HG03060 (cell line): ENCODE data around the gene CNDP2.
"Not testable (repeated sequence)": the region's sequence is repeated elsewhere in the genome, so short reads cannot be mapped to it uniquely, and the experiment has no call there.

Source experiments
- ATAC-seq: cut with Tn5 transposase; IDR thresholded peaks from one replicate; pipeline ENCODE4 v1.9.1; 2021; ENCODE audit warnings: low read depth, moderate number of reproducible peaks; ENCODE audit not compliant: unreplicated experiment

CNDP2 gene

DNA sequence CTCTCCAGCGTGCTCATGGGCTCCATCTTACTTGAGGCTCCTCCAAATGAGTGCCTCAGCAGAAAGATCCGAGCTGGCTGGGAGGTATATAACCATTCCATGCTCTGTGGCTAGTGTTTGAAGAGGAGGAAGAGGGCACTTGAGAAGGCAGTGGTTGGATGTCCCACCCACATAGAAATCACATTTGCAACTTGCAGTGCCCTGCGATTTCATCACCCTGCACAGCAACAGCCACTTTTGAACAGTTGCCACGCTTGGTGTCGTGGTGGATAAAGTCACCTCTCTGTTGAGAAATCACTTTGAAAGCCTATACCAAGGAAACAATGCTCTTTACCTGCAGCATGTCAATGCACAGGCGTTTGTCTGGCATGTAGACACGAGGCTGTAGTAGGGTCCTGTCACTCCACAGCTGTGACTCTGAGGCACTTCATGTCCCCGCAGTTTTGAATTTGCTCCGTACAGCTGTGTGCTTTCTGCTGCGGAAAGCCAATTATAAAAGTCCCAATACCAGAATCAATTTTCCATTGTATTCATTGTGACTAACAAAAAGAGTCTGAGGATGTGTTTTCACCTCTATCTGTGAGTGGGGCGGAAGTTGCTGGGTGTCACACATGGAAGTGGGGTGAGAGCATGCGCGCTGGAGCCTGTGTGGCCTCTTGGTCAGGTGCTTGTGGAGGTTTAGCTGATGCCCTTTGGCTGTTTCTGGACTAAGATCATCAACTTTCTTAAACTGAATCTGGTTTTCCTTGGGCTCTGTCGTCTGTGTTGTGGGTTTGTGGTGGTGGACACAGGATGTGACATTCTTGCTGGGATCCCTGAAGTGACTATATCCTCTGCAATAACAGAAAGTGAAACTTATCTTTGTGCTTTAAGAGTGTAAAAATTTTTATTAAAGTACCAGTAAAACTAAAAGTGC, 2.8 kb downstream of the CNDP2 start:
- no peak for ATAC-seq

DNA sequence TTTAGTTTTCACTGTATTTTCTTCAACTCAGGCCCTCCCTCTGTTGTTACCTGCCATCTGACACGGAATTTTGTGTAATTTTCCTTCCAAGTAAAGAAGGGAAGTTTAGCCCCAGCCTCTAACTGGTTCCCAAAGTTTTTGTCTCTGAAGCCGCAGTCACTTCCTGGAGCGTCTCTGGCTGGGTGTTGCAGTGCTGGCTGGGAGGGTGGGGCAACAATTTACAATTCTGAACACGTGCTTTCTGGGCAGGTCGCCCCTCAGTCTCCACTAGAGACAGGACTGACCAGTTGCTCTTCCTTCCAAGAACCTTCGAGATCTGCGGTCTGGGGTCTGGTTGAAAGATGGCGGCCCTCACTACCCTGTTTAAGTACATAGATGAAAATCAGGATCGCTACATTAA, 3.5 kb downstream of the CNDP2 start:
- ATAC-seq = peak; percentile 24

DNA sequence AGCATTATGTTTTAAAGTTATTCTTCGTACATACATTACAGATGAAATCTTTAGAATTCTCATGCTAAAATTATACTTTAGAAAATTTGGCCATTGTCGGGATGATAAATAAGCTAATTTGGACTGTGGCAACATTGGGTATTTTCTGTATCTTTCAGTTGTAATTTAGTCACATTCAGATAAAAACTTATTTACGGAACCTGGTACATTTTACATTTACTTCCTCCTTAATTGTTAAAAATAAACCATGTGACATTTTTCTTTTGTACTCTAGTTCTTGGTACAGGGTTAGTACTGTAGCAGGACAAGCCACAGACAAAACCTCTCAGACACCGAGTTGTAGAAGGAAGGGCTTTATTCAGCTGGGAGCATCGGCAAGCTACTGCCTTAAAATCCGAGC, 4.2 kb downstream of the CNDP2 start:
- no peak for ATAC-seq

DNA sequence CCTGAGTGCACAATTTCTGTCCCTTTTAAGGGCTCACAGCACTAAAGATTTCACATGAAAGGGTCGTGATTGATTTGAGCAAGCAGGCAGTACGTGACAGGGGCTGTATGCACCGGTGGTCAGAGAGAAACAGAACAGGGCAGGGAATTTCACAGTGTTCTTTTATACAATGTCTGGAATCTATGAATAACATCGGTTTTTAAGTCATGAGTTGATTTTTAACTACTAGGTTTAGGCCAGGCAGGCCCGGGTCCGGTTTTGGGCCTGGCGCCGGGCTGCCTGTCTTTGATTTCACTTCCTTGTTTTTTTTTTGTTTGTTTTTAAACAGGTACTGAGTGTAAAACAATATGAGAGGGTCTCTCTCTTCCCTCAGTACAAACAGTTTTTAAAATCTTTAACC, 4.6 kb downstream of the CNDP2 start:
- ATAC-seq = not testable (repeated sequence)

DNA sequence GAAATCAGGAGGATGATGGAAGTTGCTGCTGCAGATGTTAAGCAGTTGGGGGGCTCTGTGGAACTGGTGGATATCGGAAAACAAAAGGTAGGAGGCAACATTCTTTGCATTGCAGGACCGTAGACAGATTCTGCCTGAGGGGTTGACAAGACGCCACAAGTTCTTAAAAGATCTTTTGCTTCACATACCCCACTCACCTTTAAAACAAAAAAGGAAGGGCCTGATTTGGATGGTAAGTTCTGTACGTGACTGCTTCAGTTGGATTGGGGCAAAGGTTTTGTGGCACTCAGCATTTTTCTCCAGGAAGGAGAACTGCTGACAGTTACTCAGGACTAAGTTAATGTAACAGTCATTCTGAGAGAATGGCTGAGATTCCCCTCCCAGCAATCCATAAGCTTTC, 5.2 kb downstream of the CNDP2 start:
- ATAC-seq = no peak

DNA sequence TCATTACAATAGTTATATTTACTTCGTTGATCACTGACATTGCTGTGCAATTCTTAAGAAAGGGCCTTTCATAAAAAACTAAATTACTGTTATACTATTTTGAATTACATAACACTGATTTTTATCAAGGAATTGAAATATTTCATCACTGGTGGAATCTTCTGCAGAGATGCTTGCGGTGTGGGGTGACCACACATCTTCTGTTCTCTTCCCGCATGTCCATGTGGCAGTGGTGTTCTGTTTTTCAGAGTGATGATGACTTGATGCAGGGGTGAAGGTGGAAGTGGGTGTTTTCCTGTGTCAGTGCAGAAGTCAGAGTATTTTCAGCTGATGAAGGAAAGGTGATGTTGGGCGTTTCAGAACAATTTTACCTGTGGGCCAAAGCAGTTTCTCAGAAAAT, 7.0 kb downstream of the CNDP2 start:
- ATAC-seq = no peak

DNA sequence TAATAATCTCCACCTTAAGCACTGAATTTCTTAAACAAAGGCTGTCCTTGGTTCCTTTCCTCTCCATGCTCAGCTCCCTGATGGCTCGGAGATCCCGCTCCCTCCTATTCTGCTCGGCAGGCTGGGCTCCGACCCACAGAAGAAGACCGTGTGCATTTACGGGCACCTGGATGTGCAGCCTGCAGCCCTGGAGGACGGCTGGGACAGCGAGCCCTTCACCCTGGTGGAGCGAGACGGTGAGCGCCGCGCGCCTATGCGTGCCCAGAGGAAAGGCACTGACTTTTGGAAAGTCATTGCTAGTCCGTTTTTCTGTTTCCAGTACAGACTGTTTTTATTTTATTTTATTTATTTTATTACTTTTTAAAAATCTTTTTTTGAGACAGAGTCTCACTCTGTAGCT, 9.6 kb downstream of the CNDP2 start:
- no peak for ATAC-seq

DNA sequence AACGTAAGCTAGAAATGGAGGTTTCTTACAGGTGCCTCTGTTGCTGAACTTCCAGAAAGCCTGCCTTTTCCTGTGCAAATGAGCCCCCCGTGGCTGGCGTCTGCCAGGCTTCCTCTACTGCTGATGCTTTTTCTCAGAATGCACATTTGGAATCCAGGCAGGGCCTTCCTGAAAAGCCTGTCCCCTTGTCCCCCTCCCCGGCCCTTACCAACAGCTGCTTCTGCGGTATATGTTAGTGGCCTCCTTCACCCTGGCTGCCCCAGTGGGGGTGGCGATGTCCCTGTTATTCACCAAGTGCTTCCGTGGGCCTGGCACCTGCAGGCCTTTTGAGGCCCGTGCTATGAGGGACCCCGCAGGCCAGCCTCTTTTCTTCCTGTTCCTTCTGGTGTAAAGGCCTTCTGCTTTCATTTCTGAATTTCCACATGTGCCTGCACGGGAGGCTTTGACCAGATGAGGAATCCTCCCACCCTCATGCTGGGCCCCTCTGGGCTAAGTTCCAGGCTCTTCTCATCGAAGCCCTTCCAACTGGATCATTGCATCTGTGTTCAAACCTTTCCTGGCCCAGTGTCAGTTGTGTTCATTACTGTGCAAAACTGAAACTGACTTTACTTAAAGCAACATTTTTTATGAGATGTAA, 10.4 kb downstream of the CNDP2 start:
- ATAC-seq = no peak

DNA sequence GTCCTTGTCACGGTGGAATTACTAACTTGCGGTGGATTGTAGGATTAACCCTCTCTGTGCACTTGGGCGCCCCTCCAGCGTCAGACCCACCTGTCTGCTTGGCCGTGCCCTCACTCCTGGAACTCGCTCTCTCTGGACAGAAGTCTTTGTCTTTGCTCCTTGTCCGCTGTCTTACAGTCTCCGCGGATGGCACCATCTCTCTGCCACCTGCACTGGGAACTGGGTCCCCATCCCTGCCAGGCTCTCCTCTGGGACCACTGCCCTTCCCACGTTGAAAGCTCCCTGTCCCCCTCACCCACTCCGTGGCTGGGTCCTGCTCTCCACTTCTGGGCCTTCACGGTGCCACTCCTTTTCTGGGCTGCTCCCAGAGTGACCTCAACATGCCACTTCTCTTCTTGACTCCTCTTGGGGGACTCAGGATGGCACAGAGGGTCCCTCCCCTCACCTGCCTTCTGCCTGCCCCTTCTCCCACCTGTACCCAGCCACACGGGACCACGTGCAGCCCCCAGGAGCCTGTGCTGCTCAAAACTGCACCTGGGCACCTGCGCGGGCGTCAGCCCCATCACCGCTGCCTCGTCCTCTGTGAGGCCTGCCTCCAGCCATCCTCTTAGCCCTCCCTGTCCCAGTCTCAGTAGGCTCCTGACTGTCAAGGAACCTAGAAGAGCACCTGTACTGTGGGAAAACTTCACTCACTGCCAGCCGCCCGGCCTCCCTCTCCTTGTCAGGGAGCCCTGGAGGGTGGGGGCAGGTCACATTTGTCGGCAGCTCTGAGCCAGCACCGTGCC, 11.1 kb downstream of the CNDP2 start:
- ATAC-seq = no peak

DNA sequence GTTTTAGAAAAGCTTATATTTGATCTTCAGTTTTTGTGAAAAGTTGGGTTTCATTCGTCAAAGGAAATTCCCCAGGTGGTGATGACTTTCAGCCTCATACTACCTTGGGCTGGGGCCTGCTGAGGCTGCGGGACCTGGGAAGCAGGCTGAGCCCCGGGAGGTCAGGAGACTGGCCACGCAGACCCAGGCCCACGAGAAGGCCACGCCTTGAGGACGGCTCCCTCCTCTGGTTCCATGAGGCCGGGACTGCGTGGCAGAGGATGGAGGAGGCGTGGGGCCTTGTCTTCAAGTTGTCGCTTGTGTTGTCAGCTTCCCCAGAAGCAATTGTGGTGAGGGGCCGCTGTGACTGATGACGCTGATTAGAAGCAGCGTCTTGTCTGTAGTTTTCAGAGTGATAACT, 11.8 kb downstream of the CNDP2 start:
- ATAC-seq = no peak

DNA sequence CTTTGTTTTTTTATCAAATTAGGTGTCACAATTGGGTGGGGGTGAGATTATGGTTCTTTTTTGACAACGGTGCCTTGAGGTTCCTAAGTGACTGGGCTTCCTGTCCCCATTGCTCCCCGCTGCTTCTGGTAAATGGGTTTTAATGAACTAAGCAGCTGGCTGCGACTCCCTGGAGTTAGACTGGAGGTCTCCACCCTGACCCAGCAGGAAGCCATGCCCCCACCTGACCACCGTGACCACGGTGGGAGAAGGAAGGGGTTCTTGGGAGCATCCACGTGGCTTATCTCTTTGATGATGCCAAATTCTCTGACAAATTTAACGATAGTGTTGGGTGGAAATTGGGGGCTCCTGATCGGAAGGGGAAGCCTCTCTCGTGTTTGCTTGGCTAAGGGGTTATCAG, 12.2 kb downstream of the CNDP2 start:
- no peak for ATAC-seq

DNA sequence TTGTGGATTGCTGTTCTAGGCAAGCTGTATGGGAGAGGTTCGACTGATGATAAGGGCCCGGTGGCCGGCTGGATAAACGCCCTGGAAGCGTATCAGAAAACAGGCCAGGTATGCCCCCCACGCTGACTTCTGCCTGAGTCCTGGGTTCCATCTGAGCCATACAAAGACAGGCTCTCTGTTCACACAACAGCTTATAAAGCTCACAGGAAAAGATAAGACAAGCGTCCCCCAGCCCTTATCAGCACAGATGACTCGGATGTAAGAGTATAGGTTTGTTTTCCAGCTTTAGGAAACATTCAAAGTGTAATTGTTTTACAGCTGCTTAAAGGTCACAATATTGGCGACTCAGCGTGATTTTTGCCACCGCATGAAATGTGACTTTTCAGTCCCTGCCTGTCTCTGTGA, 12.7 kb downstream of the CNDP2 start:
- ATAC-seq = no peak

DNA sequence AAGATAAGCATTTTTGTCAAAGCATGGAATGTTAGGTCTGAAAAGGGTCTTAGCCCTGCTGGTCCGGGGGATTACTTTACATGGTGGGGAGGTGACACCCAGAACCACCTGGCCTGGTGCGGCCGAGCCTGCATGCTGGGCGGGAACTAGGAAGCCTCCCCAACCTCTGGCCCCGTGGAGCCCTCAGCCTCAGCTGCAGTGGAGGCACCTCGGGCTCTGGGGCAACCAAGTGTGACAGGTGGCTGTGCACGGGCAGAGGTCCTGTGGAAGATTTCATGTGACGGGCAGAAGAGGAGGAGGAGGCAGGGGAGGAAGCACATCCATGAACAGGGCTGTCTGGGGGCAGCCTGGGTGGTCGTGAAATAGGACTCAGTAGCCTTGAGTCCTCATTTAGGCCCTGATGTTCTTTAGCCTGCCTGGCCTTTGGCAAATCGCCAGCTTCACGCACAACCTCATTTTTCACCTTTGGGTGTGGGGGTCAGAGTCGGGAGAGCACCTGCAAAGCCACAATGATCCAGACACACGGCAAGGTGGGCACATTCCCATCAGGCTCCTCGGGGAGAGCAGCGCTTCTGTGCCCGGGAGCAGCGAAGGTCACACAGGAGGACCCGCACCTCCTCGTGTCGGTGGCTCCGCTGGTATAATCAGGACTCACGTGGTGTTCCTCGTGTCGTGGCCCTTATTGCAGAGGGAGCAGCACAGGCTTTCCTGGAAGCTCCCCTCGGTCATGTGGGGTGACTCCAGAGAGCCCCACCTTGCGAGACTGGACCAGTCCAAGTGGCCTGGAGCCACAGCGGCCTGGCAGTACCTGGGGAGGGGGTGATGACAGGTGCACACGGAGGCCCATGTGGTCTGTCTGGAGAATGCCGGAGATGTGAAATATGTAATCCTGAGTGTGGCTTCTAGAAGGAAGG, 13.9 kb downstream of the CNDP2 start:
- no peak for ATAC-seq

DNA sequence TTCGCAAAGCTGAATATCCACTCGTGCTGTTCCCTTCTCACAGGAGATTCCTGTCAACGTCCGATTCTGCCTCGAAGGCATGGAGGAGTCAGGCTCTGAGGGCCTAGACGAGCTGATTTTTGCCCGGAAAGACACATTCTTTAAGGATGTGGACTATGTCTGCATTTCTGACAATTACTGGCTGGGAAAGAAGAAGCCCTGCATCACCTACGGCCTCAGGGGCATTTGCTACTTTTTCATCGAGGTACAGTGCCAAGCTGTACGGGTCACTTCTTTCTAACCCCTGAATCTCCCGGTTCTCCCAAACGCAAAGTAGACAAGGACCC, 14.6 kb downstream of the CNDP2 start:
- no peak for ATAC-seq

DNA sequence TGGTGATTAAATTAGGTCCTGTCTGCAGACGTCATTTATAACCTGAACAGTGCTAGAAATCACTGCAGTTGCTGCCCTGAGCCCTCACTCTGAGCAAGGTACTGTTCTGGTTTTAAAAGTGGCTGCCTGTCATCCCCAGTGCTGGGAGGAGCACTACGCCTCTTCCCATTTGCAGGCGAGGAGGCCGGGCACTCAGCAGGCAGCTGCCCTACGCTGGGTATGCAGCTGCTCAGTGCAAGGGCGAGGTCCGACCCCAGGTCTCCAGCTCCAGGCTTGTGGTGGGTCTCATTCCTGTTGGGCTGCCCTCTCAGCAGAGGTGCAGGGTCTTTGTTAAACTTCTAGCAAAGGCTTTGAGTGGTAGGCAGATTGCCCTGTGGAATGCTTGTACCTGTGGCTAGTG, 15.7 kb downstream of the CNDP2 start:
- ATAC-seq = no peak

DNA sequence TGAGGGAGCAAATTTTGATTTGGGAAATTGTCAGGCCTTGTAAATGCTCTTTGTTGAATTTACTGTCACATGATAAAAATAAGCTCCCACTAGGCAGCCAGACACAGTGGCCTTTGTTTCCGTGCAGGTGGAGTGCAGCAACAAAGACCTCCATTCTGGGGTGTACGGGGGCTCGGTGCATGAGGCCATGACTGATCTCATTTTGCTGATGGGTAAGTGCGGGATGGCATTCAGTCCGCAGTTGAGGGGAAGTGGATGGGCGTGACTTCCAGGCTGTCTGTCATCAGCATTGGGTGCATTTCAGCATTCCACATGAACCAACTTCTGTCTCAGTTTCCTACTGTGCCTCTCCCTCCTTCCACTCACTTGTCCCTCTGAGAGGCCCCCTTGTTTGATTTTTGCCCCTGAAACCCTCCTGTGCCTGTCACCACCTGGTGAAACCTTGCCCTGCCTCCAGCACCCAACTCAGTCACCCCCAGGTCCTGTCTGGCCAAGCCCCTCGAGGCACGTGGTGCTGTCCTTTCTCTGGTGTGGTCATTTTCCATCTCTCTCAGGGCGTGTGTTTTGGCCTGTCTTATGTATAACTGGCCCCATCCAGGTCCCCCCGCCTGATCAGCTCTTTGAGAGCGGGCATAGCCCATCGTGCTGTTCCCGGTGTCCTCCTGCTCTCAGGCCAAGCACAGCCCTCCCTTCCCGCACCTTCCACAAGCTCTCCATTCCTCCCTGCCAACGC, 16.3 kb downstream of the CNDP2 start:
- no peak for ATAC-seq

DNA sequence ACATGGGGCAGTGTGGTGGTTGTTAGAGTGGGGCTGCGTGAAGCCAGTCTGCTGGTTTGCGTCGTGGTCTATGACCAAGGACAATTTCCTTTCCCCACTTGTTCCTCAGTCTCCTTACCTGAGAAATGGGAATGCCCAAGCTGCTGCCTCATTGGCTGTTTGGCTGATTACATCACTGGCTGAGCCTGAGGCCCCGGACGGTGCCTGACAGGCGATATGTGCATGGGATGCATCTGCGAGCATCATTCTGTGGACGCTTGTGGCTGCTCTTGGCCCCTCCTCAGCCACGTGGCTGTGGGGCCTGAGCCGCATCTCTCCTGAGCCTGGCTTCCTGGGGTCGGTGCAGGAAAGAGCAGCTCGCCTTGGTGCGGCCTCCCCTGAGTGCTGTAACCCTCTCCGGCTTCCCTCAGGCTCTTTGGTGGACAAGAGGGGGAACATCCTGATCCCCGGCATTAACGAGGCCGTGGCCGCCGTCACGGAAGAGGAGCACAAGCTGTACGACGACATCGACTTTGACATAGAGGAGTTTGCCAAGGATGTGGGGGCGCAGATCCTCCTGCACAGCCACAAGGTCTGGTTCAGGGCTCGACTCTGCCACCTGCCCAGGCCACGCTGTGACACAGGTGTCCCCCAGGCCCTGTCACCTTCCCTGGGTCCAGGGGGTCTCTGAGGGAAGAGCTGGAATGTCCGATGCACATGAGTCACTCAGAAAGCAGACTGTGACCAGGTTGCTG, 17.2 kb downstream of the CNDP2 start:
- no peak for ATAC-seq

DNA sequence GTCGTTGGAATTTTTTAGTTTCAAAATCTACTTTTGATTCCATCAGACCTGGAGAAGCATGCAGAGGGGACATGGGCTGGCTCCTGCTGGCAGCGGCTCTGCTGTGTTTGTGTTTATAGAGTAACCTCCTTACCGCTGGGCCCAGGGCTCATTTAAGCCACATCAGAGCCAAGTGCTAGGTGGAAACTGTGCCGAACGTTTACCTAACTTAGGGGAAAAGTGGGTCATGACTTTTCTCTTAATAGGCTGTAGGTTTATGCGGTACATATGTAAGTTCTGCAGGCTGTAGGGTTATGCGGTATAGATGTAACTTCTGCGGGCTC, 17.7 kb downstream of the CNDP2 start:
- no peak for ATAC-seq

DNA sequence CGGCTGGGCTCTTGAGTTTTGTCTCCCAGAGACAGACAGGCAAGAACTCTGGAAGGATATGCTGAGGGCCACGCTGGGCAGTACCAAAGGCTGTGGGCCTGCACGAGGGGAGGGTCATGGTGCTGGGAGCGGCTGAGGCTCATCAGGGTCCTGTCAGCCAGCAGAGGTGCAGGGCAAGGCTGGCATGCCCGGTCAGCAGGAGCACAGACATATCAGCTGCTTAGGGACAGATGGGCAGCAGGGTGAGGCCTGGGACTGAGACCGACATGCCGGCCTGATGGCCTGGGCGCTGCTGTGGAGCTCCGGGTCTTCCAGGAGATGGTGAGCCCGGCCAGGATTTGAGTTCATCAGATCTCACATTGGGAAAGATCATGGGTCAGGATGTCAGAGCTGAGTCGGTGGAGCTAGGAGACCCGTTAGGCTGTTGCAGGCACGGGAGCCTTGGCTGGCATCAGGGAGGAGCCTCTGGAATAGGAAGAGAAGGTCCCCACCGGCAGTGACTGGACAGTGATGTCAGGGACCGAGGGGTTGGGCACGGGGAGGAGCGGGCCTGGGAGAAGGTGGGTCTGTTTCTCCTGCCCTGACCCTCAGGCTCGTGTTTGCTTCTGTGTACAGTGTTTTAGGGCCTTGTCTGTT, 18.8 kb downstream of the CNDP2 start:
- no peak for ATAC-seq
